Peyer's patch (tissue), 4 donors: Measurements from ENCODE around the gene IL17REL.

Experiments
- POLR2A ChIP-seq, 2 donors: fragments of 450-650 bp; IDR thresholded peaks; one replicate each; pipeline ENCODE4 v1.5.1; 2017; ENCODE audit warnings: antibody characterized with exemption in 2 of 2, mild to moderate bottlenecking in 2 of 2, moderate library complexity in 2 of 2
- TF ChIP-seq, protein P1 (sequence below), 6 experiments: fragments of 450-650 bp in 4 of 6; fragments of 200-600 bp in 2 of 6; sonication (generic) in 1 of 6; IDR thresholded peaks; one replicate each; pipeline ENCODE4 v1.5.1; 2017 to 2019; ENCODE audit warnings: antibody characterized with exemption in 6 of 6, mild to moderate bottlenecking in 3 of 6, moderate library complexity in 1 of 6

DNA sequence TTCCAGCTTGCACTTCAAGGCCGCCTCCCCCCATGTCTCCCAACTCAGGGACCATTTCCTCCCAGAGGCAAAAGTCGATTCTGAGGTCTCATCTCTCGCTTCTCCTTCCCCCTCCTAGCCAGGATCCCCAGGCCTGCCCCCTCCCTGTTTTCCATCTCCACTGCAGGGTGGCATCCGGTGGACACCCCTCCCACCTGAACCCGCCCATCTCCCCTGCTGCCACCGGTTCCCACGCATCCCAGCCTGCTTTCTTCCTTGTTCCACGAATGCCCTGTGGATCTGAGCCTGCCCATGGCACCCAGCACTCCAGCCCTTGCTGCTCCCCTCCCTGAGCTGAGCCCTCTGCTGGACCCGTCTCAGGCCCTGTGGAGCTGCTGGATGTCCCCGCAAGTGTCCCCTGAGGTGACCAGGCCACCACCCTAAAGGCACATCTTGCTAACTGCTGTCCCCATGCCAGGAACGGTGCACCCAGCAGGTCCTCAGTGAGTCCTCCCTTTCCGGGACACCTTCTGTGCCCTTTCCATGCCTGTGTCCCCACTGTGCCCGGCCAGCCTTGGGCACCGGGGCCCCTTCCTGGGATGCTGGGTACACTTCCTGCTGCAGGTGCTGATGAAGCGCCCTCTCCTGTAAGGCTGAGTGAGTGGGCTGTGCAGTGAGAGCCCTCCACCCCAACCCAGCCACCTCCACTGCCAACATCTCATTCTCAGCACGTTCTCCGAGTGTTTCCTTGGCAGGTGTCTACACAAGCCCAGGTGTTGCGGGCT is 936 bp downstream of the IL17REL start:
- no peak for TF ChIP-seq POLR2A (IDR thresholded peaks at IDR 0.05)
- TF ChIP-seq, protein P1, sequence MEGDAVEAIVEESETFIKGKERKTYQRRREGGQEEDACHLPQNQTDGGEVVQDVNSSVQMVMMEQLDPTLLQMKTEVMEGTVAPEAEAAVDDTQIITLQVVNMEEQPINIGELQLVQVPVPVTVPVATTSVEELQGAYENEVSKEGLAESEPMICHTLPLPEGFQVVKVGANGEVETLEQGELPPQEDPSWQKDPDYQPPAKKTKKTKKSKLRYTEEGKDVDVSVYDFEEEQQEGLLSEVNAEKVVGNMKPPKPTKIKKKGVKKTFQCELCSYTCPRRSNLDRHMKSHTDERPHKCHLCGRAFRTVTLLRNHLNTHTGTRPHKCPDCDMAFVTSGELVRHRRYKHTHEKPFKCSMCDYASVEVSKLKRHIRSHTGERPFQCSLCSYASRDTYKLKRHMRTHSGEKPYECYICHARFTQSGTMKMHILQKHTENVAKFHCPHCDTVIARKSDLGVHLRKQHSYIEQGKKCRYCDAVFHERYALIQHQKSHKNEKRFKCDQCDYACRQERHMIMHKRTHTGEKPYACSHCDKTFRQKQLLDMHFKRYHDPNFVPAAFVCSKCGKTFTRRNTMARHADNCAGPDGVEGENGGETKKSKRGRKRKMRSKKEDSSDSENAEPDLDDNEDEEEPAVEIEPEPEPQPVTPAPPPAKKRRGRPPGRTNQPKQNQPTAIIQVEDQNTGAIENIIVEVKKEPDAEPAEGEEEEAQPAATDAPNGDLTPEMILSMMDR (IDR thresholded peaks at IDR 0.05): no peak
